Measurements from ENCODE around the gene TEKT3.
A peak's percentile ranks its signal among the peaks of the same experiment; 100 is the strongest.

Gene TEKT3

DNA sequence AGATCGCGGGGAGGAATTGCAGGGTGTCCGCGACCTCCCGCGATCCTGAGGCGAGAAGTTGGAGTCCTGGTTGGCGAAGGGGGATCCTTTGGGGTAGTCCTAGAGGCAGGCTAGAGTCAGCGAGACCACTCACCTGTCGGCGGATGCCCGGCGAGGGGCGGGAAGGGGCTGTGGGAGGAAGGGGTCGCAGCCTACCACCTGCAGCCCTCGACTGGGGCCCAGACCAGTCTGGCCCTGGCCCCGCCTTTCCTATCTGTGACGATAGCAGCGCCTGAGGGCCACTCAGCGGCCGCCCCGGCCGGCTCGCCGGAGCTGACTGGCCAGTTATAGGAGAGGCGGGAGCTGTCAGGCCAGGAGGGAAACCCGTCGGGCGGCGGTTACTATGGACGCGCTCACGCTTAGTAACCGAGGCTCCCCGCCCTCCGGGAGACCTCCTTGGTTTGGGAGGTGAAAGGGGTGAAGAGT lies at the start of gene TEKT3:
Gene TEKT3, minus strand, starts transcription at position 213 of the 465 bp plus-strand sequence. CDS start 10,012 bp downstream, outside the sequence.
- DNase-seq (ENCODE audit: low read depth): peak; percentile 74

GRCh38 chr17:15388356-15389041 lies 47.1 kb upstream of the TEKT3 start:
- no peak for DNase-seq (ENCODE audit: low read depth)

DNA sequence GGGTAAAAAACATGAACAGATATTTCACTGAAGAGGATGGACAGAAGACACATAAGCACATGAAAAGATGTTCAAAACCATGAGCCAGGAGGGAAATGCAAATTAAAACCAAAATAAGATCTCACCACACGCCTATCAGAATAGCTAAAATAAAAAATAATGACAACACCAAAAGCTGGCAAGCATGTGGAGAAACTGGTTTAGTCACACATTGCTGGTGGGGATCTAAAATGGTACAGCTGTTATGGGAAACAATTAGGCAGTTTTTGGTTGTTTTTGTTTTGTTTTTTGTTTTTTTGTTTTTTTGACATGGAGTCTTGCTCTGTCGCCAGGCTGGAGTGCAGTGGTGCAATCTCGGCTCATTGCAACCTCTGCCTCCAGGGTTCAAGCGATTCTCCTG lies 44.7 kb upstream of the TEKT3 start:
- DNase-seq (ENCODE audit: low read depth): no peak

- DNase-seq (ENCODE audit: low read depth): no peak
These were observed 43.9 kb upstream of the TEKT3 start for GRCh38 chr17:15385305-15385704.

GRCh38 chr17:15384142-15384787 lies 42.9 kb upstream of the TEKT3 start:
- DNase-seq (ENCODE audit: low read depth): no peak

DNA sequence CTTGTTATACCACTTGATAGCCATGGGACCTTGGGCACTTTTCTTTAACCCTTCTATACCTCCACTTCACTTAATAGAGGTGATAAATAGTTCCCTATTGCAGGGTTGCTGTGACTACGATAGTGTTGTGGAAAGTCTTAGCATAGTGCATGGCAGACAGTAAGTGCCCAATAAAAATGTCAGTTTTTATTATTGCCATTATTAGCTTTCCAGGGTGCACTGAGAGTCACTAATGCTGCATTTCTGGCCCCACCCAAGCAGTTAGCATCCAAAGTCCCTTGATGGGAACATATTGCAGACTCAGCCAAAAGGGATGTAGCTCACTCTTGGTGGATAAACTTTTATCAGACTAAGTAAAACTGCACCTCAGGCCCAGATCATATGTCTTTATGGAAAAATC lies 41.5 kb upstream of the TEKT3 start:
- DNase-seq (ENCODE audit: low read depth): no peak

- no peak for DNase-seq (ENCODE audit: low read depth)
These were observed 40.3 kb upstream of the TEKT3 start for GRCh38 chr17:15381707-15382106.

- DNase-seq (ENCODE audit: low read depth): no peak
These were observed 39.0 kb upstream of the TEKT3 start for GRCh38 chr17:15380446-15380845.

DNA sequence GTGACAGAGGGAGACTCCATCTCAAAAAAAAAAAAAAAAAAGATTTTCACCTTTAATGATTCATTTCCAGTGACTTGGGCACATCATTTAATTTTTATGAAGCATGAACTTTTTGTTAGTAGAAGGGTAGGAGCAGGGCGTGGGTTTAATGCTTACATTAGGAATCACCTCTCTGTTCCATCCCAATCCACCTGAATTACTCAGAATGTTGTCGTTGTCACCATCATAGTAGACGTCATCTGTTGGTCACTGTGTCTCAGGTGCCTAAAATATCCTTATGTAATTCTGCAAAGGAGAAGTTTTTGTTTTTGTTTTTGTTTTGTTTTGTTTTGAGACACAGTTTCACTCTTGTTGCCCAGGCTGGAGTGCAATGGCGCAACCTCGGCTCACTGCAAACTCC lies 38.3 kb upstream of the TEKT3 start:
- no peak for DNase-seq (ENCODE audit: low read depth)

- DNase-seq (ENCODE audit: low read depth): no peak
These were observed 36.8 kb upstream of the TEKT3 start for GRCh38 chr17:15378243-15378642.

- peak; percentile 94 for DNase-seq (ENCODE audit: low read depth)
These were observed 36.2 kb upstream of the TEKT3 start for GRCh38 chr17:15377616-15378015.

DNA sequence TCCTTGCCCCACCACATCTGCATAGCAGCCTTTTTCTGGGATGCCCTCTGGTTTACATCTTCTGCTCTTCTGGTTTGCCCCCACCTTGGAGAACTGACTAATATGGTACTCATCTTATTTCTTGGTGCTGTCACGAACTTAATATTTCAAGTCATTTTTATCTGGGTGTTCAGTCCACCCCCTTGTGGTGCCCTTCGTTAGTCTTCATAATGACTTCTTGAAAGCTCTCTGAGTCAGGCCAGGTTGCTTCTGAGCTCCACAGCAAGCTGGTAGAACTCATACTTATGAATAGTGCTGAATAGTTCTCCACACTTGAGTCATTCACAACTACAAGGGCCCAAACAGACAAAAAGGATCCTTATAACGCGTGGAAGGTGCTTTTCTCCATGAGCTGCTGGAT lies 35.8 kb upstream of the TEKT3 start:
- peak; percentile 82 for DNase-seq (ENCODE audit: low read depth)

DNA sequence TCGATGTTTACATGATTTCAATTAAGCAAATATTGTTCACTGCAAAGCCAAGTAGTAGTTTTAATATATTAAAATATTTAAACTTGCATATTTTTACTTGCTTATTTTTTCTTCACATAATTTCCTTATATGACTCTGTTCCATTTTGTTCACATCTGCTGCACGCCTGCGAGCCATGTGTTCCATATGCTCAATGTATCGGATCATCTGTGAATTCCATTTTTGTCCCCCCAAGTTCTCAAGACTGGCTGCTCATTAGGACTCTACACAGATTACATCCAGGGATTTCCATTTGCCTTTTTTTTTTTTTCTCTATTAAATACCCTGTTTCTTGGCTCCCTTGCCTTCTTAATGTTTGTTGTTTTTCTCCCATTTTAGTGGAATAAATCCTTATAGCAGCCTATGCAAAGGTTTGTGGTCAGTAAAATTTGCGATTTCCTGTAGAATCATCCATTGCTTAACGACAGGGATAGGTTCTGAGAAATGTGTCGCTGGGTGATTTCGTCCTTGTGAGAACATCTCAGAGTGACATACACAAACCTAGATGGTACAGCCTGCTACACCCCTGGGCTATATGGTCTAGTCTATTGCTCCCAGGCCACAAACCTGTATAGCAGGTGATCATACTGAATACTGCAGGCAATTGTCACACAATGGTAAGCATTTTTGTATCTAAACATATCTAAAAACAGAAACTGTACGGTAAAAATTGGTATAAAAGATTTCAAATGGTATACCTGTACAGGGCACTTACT lies 30.2 kb upstream of the TEKT3 start:
- DNase-seq (ENCODE audit: low read depth): no peak

GRCh38 chr17:15368600-15368999 lies 27.2 kb upstream of the TEKT3 start:
- DNase-seq (ENCODE audit: low read depth): no peak

DNA sequence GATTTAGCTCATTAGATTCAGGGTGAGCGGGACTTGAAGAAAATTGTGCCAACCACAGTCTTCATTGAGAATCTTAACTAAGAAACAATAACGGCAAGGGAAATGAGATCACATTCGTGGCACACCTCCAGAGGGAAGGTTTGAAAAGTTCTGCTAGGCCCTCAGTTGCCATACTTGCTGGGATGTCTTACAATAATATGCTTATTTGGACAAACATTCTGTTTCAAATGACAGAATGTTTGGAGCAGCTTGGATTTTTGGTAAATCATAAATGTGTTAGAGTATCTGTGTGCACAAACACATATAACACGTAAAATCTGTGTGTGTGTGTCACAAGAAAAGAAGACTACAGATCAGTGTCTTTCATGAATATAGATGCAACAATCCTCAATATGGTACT lies 24.6 kb upstream of the TEKT3 start:
- no peak for DNase-seq (ENCODE audit: low read depth)

GRCh38 chr17:15364615-15365014 lies 23.2 kb upstream of the TEKT3 start:
- no peak for DNase-seq (ENCODE audit: low read depth)

GRCh38 chr17:15363702-15364101 lies 22.3 kb upstream of the TEKT3 start:
- no peak for DNase-seq (ENCODE audit: low read depth)

GRCh38 chr17:15361592-15361991 lies 20.2 kb upstream of the TEKT3 start:
- DNase-seq (ENCODE audit: low read depth): no peak

- DNase-seq (ENCODE audit: low read depth): no peak
These were observed 19.8 kb upstream of the TEKT3 start for GRCh38 chr17:15361151-15361550.

DNA sequence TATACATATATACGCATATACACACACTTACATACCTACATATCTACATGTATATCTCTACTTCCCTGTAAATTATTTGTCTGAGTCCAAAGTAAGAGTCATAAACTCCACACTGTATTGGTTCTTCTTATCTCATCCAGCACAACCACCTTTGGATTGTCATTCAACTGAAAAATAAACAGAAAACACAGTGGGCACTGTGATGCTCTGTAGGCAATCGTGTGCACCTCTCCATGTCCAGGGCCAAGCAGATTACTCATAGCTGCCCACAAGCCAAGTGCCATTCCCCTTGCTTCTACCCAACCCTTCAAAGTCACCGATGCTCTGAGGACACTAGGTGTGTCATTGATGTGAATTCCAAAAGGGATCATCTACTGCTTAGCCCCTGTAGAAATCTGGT lies 12.9 kb upstream of the TEKT3 start:
- no peak for DNase-seq (ENCODE audit: low read depth)

GRCh38 chr17:15351925-15352324 lies 10.5 kb upstream of the TEKT3 start:
- peak; percentile 76 for DNase-seq (ENCODE audit: low read depth)

GRCh38 chr17:15351478-15351840 lies 10.1 kb upstream of the TEKT3 start:
- DNase-seq (ENCODE audit: low read depth): peak; percentile 52

Data from EH (cell line).